Endometrium (tissue), 2 donors: ENCODE data around the gene CWC27.
"Not testable (repeated sequence)": the region's sequence is repeated elsewhere in the genome, so short reads cannot be mapped to it uniquely, and the experiment has no call there.

Experiments used
- FAIRE-seq: peaks from 2 replicates; lab custom pipeline; 2012; peaks lifted over from hg19 to GRCh38; lab: Jason Lieb, UNC
- donor health status: control.
- donor health status: control.

Gene CWC27

DNA sequence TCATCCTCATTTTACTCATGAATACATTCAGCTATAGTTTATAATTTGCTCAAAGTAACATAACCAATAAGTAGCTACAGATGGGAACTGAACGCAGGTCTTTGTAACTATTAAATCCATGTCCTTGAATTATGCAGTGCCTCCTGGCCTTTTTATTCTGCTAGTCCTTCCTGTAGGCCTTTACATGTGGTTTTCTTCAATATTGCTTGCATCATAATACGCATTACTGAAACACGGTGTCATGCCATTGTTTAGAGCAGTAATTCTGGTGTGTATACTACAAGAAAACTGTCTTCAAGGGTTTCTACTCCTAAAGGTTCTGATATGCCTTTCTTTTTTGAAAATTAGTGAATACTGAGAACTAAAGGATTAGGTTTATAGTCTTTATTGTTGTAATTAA is 20.7 kb downstream of the CWC27 start:
- no peak for FAIRE-seq

DNA sequence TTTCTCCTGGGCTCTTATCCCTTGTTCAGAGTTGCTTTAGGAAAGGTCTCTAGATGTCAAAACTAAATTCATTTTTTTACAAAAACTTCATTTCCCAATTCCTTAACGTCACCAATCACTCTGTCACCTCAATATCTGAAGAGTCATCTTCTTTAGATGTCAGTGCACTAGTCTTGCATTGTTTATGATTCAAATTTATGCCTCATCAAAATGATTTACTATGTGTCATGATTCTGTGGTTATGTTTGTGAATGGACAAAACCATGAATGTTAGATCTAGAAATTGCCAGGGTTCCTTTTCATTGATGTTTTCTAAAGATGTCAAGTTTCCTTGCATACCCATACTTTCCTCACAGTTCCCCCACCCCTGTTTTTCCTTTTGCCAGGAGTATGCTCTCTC is 21.5 kb downstream of the CWC27 start:
- FAIRE-seq: no peak

DNA sequence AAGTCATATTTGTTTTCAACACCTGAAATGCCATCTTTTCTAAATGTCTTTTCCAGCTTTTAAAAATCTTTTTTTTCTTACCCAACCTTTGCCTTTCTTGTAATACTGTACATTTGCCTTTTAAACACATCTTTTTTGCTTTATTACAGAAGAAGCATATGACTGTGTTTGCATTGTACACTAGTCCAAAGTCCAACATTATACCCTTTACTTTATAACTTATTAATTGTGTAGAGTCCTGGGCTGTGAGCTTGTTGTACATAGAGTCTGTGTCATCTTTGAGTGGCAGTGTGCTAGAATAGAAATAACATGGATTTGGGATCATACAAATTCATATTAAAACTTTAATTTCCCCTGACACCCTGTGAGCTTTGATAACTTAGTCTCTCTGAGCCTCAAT is 23.7 kb downstream of the CWC27 start:
- no peak for FAIRE-seq

DNA sequence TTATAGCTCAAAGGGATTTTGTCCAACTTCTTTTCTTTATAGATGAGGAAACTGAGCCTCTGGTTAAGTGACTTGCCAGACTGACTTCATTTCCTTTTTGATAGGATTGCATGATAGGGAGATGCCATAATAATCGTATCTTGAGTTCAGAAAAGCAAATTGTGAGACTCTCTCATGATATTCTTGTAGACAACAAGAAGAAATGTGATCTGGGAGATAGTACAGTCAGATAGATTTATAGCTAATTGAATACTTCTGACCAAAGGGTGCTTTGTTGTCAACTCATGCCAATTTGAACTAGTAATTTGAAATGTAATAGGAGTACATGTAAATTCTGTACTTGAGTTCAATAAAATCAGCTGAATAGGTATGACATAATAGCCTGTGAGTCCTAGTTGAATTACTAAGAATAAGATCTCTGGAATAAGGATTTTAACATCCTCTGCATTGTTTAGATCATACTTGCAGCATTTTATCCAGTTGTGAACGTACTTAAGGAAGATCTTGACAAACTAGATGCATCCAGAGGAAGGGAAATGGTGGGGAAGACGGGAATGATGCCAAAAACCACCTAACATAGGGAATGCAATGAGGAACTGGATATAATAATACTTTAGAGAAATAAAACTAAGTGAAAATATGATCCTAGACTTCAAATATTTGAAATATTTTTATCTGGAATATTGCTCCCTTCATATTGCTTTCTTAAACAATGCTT is 25.5 kb downstream of the CWC27 start:
- no peak for FAIRE-seq

DNA sequence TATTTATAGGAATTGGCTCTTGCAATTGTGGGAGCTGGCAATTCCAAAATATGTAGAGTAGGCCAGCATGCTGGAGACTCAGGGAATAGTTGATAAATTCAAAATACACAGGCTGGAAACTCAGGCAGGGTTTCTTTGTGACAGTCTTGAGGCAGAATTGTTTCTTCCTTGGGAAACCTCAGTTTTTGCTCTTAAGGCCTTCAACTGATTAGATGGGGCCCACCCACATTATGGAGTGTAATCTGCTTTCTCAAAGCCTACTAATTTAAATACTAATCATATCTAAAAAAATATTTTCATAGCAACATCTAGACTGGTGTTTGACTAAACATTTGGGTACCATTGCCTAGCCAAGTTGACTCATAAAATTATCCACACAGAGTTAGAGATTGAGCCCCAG is 27.6 kb downstream of the CWC27 start:
- no peak for FAIRE-seq

DNA sequence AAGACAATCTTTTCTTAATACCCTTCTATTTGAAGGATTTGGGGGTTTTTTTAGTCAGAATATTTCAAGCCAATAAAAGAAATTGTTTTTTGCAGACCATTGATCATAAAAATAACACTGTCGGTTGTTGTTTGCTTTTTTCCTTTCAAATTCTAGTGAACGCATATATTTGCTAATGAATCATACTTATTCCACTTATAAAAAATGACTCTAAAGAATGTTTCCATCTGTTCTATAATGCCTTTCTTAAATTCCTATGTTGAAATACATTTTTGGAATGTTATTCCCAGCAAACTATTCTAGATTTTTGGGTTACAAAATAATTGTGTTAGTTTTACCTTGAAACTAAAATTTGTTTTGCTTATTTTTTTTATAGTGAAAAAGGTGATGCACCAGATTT is 32.2 kb downstream of the CWC27 start:
- FAIRE-seq: no peak

DNA sequence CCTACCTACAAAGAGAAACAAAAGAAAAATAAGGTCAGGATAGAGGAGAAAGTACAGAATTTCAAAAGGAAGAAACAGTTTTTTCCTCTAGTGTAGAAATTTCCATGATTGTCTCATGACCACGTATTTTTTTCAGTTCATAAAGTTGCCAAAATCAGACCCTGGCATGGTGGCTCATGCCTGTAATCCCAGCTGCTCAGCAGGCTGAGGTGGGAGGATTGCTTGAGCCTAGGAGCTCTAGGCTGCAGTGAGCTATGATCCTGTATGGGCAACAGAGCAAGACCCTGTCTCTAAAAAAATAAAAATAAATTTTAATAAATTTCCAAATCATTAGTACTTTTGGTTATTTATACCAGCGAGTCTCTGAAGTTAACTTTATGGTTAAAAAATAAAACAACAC is 37.8 kb downstream of the CWC27 start:
- no peak for FAIRE-seq

DNA sequence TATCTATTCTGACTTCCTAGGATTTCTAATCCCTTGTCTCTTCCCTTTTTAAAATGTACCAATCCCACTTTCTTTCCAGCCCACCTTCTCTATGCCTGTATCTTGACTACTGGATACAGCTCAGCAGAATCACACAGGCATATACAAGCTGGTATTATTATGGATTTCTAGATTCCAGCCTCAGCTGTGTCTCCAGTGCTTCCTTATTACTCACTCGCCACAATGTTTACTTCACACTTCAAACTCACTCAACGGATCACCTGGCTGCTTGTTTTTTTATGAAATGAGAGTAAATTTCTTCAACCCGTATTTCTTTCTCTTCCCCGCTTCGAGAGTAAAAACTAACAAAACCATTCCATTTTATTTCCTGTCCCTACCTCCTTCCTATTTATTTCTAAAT is 38.8 kb downstream of the CWC27 start:
- FAIRE-seq: no peak

DNA sequence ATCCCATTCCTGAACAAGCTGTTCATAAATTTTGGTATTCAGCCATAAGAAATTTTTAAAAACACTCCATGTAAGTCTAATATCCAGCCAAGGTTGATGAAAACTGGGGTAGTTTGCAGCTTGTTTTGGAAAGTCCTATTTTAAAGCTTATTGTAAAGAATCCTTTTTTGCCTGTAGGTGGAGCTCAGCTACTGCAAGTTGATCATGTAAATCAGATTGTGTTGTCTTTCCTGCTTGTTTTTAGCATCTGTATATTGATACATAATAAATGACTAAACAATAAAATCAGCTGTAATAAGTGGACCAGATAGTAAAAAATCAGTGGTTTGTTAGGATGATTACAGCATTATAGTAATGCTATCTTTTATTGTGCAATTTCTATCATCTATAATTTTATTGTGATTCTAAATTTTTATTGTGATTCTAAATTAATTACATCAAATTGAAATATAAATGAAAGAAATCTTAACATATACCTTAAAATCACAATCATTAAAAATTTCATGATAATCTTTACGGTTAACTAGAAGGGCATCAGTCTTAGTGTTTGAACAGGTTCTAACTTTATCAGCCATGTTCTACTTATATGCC is 42.4 kb downstream of the CWC27 start:
- peak; percentile 91 for FAIRE-seq

DNA sequence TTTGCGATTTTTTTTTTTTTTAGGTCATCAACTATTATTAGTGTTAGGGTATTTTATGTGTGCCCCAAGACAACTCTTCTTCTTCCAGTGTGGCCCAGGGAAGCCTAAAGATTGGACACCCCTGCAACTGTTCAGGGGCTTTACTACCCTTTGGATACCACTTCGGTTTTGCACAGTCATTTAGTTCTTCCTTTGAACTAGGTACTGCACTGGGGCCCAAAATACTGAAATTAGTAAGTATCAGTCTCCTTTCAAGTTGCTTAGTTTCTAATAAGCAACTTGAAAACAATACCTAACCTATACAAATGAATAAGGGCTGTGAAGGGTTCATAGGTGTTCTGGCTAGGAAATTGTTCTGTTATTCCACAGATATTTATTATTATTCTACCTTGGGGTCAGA is 45.3 kb downstream of the CWC27 start:
- no peak for FAIRE-seq

DNA sequence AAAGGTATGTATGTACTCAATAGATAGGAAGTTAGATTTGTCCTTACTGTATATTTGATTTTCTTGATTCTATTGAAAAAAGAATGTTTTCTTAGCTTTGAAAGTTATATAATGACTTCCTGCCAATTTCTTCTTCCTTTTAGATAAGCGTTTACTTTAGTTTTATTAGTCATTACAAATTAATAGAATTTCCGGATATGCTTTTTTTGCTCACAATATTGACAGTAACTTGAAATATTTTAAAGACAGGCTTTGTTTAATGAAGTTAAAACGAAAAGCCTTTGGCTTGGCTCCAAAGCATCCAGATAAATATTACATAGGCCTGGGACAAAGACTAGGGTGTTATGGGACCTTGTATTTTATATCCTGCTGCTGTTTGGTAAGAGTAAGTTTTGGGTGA is 49.5 kb downstream of the CWC27 start:
- FAIRE-seq: no peak

DNA sequence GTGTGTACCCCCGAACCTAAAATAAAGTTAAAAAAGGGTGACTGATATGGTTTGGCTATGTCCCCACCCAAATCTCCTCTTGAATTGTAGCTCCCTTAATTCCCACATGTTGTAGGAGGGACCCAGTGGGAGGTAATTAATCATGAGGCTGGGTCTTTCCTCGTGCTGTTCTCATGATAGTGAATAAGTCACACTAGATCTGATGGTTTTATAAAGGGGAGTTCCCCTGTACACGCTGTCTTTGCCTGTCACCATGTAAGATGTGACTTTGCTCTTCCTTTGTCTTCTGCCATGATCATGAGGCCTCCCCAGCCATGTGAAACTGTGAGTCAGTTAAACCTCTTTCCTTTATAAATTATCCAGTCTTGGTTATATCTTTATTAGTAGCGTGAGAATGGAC is 50.6 kb downstream of the CWC27 start:
- FAIRE-seq: not testable (repeated sequence)

DNA sequence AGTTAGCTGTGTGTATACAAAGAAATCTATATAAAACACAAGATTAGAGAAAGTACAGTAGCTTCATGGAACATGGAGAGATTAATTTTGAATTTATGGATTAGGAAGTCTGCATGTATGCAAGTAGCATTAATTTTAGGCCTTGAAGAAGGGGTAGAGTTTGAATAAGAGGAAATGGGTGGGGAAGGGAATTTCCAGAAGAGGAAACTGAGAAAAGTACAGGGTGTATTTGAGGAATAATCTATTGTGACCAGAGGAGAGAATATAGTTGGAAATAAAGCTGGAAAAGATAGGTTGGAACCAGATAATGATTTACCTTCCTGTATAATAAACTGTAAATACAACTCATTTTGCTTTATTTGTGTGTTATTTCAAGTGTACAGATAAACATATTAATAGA is 53.6 kb downstream of the CWC27 start:
- FAIRE-seq: no peak

DNA sequence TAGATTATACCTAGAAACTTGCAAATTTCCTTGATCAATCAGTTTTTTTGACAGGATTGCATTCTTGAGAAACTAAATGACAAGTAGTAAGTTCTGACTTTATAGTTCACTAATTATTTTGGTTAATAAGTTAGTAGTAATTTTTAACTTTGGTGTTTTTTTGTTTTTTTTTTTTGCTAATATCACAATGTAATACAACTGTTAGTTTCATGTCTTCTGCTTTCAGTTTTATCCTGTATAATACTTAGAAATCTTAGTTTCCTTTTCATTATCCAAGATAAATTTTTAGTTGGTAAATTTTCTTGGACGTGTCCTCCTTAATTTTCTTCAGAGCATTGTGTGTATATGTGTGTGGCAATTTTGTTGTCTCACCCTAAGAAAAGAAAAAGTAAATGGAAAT is 57.8 kb downstream of the CWC27 start:
- FAIRE-seq: no peak

DNA sequence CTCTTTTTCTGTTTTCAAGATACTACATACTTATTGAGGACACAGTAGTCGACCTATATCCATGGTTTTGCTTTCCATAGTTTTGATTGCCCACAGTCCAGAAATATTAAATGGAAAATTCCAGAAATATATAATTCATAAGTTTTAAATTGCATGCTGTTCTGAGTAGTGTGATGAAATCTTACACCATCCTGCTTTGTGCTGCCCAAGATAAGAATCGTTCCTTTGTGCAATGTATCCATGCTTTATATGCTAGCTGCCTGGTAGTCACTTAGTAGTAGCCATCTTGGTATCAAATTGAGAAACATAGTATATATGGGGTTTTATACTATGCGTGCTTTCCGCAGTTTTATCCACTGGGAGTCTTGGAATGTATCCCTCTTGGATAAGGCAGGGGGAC is 59.0 kb downstream of the CWC27 start:
- no peak for FAIRE-seq

DNA sequence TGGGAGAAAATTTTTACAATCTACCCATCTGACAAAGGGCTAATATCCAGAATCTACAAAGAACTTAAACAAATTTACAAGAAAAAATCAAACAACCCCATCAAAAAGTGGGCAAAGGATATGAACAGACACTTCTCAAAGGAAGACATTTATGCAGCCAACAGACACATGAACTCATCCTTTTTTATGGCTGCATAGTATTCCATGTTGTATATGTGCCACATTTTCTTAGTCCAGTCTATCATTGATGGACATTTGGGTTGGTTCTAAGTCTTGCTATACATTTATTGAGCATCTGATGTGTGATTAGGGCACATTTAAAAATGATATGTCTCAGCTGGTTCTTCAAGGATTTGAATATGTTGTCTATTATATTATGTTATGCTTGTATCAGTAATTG is 61.9 kb downstream of the CWC27 start:
- FAIRE-seq: not testable (repeated sequence)

DNA sequence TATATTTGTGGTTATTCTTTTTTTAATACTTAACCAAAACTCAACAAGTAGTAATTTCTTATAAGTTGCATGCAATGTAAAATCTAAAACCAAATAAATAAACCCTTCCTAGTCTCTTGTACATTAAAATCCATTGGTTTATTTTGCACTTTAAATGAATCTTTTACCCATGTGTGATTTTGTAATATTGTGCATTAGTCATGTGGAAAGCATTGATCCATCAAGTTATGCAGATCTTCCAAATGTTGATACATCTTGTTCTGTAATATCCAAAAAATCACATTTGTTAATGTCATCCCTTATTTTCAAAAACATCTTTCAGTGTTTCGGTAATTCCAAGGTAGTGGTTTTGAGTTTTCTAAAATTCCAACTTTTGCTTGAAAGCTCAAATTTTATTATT is 63.3 kb downstream of the CWC27 start:
- FAIRE-seq: peak; percentile 51

DNA sequence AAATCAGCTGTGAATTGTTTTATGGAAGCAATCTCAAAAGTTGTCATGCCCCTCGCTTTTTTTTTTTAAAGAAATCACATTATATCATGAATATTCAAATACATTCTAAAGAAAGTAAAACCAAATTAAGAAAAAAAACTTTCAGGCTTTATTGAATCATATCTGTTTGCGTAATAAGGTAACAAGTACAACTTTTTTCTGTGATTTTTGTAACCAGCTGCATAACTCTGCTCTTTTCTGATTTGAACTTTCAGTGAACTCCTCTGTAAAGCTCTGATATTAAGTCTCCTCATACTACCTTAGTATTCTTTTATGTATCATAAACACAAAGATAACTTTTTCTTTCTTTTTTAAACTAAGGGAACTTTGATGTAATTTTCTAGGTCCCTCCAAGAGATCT is 65.3 kb downstream of the CWC27 start:
- FAIRE-seq: no peak

DNA sequence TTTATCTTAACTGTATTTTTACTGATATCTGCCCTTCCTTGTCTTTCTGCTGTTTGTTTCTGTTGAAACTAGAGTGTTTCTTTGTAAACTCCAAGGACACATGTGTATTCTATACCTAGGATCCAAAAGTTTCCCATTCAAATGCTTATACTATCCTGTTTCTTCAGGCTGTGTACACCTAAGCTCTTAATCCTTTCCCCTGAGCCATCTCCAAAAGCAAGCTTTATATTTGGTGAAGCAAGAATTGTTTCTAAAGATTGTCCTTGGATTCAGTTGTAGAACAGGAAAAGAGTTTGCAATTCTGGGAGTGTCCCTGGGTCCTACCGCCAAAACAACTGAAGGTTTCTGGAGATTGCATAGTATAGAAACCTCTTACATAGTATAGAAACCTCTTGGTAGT is 65.9 kb downstream of the CWC27 start:
- FAIRE-seq: no peak

DNA sequence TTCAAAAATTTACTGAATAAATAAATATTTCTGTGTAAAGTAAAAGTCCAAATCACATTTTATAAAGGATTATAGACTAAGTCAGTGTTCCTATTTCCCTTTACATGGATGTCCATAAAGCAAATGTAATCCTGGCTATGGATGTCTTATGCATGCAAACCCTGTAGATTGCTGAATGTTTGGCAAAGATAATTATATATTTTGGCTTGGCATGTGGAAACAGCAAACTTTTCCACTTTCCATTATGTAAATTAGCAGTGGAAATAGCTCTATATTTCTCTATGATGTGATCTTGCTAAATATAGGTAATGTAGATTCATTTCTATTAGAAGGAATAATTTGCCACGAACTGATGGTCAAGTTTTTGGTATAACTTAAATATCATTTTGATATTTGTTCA is 66.5 kb downstream of the CWC27 start:
- no peak for FAIRE-seq

DNA sequence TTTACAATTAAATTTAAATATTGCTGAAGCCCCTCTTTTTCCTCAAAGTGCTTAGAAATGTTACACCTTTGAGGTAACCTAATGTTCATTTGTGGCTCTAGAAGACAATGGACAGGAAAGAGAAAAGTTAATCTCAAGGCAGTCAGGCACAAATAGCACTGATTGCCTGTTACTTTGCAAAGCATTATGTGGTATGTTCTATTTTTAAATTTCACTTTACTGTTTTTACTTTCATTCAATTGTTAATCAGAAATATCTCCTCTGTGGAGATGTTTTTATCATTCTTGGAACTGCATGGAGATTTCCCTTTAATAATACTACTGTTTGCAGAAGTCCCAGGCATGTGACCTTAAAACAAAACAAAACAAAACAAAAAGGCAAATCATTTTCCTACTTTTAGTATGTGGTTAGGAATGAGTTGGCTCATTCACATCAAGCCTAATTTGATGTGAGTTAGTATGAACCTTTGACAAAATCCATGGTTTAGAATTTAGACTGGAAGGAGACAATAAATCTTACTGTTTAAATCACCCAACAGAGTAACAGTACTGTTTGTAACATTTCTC is 67.5 kb downstream of the CWC27 start:
- peak; percentile 57 for FAIRE-seq

DNA sequence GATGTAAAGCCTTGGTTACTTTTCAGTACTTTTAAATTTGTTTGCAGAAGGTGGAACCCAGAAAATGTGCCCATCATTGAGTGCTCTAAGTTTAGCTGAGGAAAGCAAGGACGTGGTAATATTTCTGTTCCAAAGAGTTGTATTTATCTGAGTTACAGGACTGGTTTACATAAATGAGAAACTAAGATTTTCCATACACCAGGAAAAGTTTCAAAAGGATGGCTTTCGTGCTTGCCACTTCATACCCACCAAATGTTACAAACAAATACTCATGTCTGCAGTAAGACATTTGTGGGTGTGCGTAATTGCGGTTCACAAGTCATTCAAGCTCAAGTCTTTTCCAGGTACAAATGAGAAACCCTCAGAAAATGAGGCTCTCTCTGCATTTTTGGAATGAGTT is 68.1 kb downstream of the CWC27 start:
- FAIRE-seq: no peak

DNA sequence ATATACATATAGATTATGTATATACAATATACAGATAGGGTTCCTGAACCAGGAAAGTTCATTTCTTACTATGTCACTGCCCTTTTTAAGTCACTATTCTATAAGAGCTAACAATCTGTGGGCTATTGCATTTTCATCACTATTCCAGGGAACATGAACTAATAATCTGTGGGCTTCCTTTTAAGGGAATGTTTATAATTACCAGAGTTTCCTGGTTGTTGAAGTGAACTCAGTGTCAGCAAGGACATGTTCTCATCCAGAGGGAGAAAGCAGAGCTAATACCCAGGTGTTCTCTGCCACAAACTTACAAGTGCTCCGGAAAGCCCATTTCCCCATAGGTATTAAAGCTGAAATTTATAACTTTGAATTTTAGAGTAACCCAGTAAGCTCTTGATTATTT is 69.6 kb downstream of the CWC27 start:
- no peak for FAIRE-seq

DNA sequence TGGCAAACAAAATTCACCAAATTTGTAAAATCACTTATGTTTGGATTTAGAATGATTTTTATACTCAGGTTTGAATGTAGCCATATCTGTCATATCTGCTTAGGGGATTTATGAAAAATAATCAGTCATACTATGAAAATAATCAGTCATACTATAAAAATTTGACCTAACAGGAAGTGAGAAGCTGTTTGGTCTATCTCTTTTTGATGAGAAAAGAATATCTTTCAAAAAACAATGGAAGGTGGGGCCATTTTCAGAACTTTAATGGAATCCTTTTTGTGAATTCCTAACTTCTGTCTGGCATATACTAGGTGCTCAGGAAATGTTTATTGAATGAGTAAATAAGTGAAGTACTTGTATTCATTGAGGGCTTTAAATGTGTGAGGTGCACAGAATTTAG is 70.1 kb downstream of the CWC27 start:
- FAIRE-seq: no peak
